GM21825 (cell line): ENCODE data around the gene MYO15A.

Source experiments
- ATAC-seq: cut with Tn5 transposase; IDR thresholded peaks from one replicate; pipeline ENCODE4 v1.9.1; 2021; ENCODE audit warnings: mild to moderate bottlenecking, moderate library complexity; ENCODE audit not compliant: unreplicated experiment

The MYO15A gene

GRCh38 chr17:18157354-18157985 lies 48.9 kb downstream of the MYO15A start:
- ATAC-seq, result no peak

- ATAC-seq, result peak; percentile 35
Measured at GRCh38 chr17:18158022-18158600, 49.6 kb downstream of the MYO15A start.

- ATAC-seq, result no peak
Measured at GRCh38 chr17:18159551-18160120, 51.1 kb downstream of the MYO15A start.

GRCh38 chr17:18160128-18160856 lies 51.7 kb downstream of the MYO15A start:
- no peak for ATAC-seq

GRCh38 chr17:18161207-18162145 lies 52.9 kb downstream of the MYO15A start:
- ATAC-seq, result no peak

- ATAC-seq, result no peak
Measured at GRCh38 chr17:18163547-18163946, 55.0 kb downstream of the MYO15A start.

GRCh38 chr17:18166894-18167293 lies 58.3 kb downstream of the MYO15A start:
- no peak for ATAC-seq

- ATAC-seq, result no peak
Measured at GRCh38 chr17:18167421-18167820, 58.9 kb downstream of the MYO15A start.

GRCh38 chr17:18172531-18173278 lies 64.1 kb downstream of the MYO15A start:
- ATAC-seq, result no peak

- no peak for ATAC-seq
Measured at GRCh38 chr17:18173740-18174139, 65.2 kb downstream of the MYO15A start.

GRCh38 chr17:18176176-18176575 lies 67.6 kb downstream of the MYO15A start:
- no peak for ATAC-seq

GRCh38 chr17:18177133-18177532 lies 68.6 kb downstream of the MYO15A start:
- no peak for ATAC-seq

- ATAC-seq, result no peak
Measured at GRCh38 chr17:18177722-18178121, 69.2 kb downstream of the MYO15A start.

GRCh38 chr17:18179196-18179595 lies 70.6 kb downstream of the MYO15A start:
- no peak for ATAC-seq

- ATAC-seq, result no peak
Measured at GRCh38 chr17:18179804-18180203, 71.2 kb downstream of the MYO15A start.

- ATAC-seq, result no peak
Measured at GRCh38 chr17:18181358-18181757, 72.8 kb downstream of the MYO15A start.

GRCh38 chr17:18182110-18182977 lies 73.8 kb downstream of the MYO15A start:
- no peak for ATAC-seq

GRCh38 chr17:18182978-18183333 lies 74.4 kb downstream of the MYO15A start:
- ATAC-seq, result peak; percentile 30
